ENCODE results near the gene LRP1B.

GRCh38 chr2:140338795-140339194 lies 1792.0 kb downstream of the LRP1B start:
- TF ChIP-seq CTCF (IDR thresholded peaks at IDR 0.05), result no peak
- no peak for TF ChIP-seq ZSCAN20 (CRISPR knock-in tag; IDR thresholded peaks at IDR 0.05)
- TF ChIP-seq CEBPB (IDR thresholded peaks at IDR 0.05), result no peak
- no peak for TF ChIP-seq REST (IDR thresholded peaks at IDR 0.05)
- TF ChIP-seq POLR2A (IDR thresholded peaks at IDR 0.05; ENCODE audit: low read length), result no peak
- TF ChIP-seq E2F6 (IDR thresholded peaks at IDR 0.05; ENCODE audit: borderline replicate concordance, low read depth), result no peak
- no peak for TF ChIP-seq RFX5 (IDR thresholded peaks at IDR 0.05)
- no peak for TF ChIP-seq CBX8 (IDR thresholded peaks at IDR 0.05)
- no peak for TF ChIP-seq PHF8 (IDR thresholded peaks at IDR 0.05; ENCODE audit: borderline replicate concordance, low read depth)
- no peak for TF ChIP-seq HOXA7 (CRISPR knock-in tag; IDR thresholded peaks at IDR 0.05)
- no peak for TF ChIP-seq ESRRA (IDR thresholded peaks at IDR 0.05; ENCODE audit: borderline replicate concordance, low read length)
- no peak for TF ChIP-seq HMGXB4 (CRISPR knock-in tag; IDR thresholded peaks at IDR 0.05; ENCODE audit: borderline replicate concordance)
- TF ChIP-seq TP53 (CRISPR knock-in tag; IDR thresholded peaks at IDR 0.05), result no peak

Data from A549 (cell line).